Neural progenitor cell (in vitro differentiated cells): ENCODE measurements around the gene RBM47. TPM values are rescaled to one million over a fixed set of nuclear protein-coding genes. Genes with fewer than 3 reads are reported as not detected.
"Not testable (repeated sequence)": the region's sequence is repeated elsewhere in the genome, so short reads cannot be mapped to it uniquely, and the experiment has no call there.

Experiments used
- DNase-seq: peaks from one replicate; pipeline ENCODE4 v3.0.0-alpha.2; 2016; ENCODE audit warnings: low spot score
- H2AFZ ChIP-seq: fragments of 200-600 bp; sonication (generic); replicated peaks from 2 replicates; pipeline ENCODE4 v1.6.1; 2016; ENCODE audit warnings: antibody characterized with exemption
- H3F3A ChIP-seq: fragments of 200-600 bp; sonication (generic); 2 replicates; pipeline ENCODE4 v1.6.1; 2016; ENCODE audit warnings: antibody characterized with exemption, low read depth
- H3K27ac ChIP-seq: fragments of 200-600 bp; sonication (generic); 2 replicates; pipeline ENCODE4 v1.5.1; 2016; ENCODE audit warnings: mild to moderate bottlenecking
- H3K27me3 ChIP-seq: fragments of 200-600 bp; sonication (generic); 2 replicates; pipeline ENCODE4 v1.6.1; 2016; ENCODE audit warnings: mild to moderate bottlenecking, moderate library complexity
- H3K36me3 ChIP-seq: fragments of 200-600 bp; sonication (generic); 2 replicates; pipeline ENCODE4 v1.5.1; 2016
- H3K4me1 ChIP-seq: fragments of 200-600 bp; sonication (generic); 2 replicates; pipeline ENCODE4 v1.6.1; 2016; ENCODE audit warnings: mixed run types
- H3K4me2 ChIP-seq: fragments of 200-600 bp; sonication (generic); 2 replicates; pipeline ENCODE4 v1.6.1; 2016
- H3K4me3 ChIP-seq: fragments of 200-600 bp; sonication (generic); 2 replicates; pipeline ENCODE4 v1.5.1; 2016
- H3K79me2 ChIP-seq: fragments of 200-600 bp; sonication (generic); 2 replicates; pipeline ENCODE4 v1.6.1; 2016; ENCODE audit warnings: low read depth
- H3K9ac ChIP-seq: fragments of 200-600 bp; sonication (generic); 2 replicates; pipeline ENCODE4 v1.6.1; 2016
- H3K9me3 ChIP-seq: fragments of 200-600 bp; sonication (generic); 2 replicates; pipeline ENCODE4 v1.5.1; 2016; ENCODE audit warnings: low read depth
- H4K20me1 ChIP-seq: fragments of 200-600 bp; sonication (generic); 2 replicates; pipeline ENCODE4 v1.6.1; 2016; ENCODE audit warnings: low read depth
- H3K27ac Mint-ChIP-seq: 3 replicates; pipeline ENCODE4 v1.8.0; 2021; ENCODE audit warnings: mixed read lengths
- H3K27me3 Mint-ChIP-seq: 2 replicates; pipeline ENCODE4 v1.8.0; 2022; ENCODE audit warnings: low read depth, mild to moderate bottlenecking, inconsistent platforms, moderate library complexity, mixed read lengths; ENCODE audit not compliant: insufficient read depth
- H3K36me3 Mint-ChIP-seq: 3 replicates; pipeline ENCODE4 v1.8.0; 2021; ENCODE audit warnings: mixed read lengths
- H3K4me1 Mint-ChIP-seq: 3 replicates; pipeline ENCODE4 v1.8.0; 2021; ENCODE audit warnings: mixed read lengths
- H3K4me3 Mint-ChIP-seq: 3 replicates; pipeline ENCODE4 v1.8.0; 2021; ENCODE audit warnings: mild to moderate bottlenecking, moderate library complexity, mixed read lengths
- H3K9me3 Mint-ChIP-seq: 3 replicates; pipeline ENCODE4 v1.8.0; 2020; ENCODE audit warnings: mixed read lengths
- EZH2 ChIP-seq: fragments of 200-600 bp; sonication (generic); IDR thresholded peaks from 2 replicates; pipeline ENCODE4 v1.6.1; 2017; ENCODE audit warnings: antibody characterized with exemption, mild to moderate bottlenecking, moderate library complexity
- EZH2phosphoT487 ChIP-seq: fragments of 200-600 bp; sonication (generic); IDR thresholded peaks from 2 replicates; pipeline ENCODE4 v1.6.1; 2017; ENCODE audit warnings: antibody characterized with exemption
- total RNA-seq: library from RNA; depleted of rRNA; stranded (reverse); fragments of >200 nt; gene quantifications from 2 replicates; pipeline ENCODE4 v1.2.3, GENCODE V29; 2015; ENCODE audit warnings: low replicate concordance
- TF ChIP-seq, protein P1 (sequence below): fragments of 200-600 bp; sonication (generic); IDR thresholded peaks from 2 replicates; pipeline ENCODE4 v1.5.1; 2017; ENCODE audit warnings: antibody characterized with exemption, mild to moderate bottlenecking

Gene RBM47
- total RNA-seq, 1 donor from 2014 or later, result 2.9 TPM

DNA sequence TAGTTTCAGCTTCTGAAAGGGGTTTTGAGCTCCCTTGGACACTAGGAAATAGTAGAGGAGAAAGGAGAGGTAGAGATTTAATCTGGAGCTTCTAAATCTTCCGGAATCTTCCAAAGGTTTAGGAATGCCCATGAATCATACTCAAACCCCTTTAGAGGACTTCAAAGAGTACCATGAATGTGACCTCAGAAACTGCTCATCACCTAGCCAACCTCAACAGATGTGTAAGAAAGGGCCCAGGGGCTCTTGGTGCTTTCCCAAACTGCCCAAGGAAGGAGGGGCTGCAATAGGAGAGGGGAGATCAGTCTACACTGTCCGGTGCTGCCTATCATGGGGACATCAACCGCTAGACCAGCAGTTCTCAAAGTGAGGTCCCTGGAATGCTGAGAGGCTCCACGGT is 109.1 kb downstream of the RBM47 start:
- H3K9me3 Mint-ChIP-seq, result no peaks in the 10 kb centered on the region
- TF ChIP-seq EZH2 (no peak), EZH2phosphoT487 (no peak)
- TF ChIP-seq, protein P1, sequence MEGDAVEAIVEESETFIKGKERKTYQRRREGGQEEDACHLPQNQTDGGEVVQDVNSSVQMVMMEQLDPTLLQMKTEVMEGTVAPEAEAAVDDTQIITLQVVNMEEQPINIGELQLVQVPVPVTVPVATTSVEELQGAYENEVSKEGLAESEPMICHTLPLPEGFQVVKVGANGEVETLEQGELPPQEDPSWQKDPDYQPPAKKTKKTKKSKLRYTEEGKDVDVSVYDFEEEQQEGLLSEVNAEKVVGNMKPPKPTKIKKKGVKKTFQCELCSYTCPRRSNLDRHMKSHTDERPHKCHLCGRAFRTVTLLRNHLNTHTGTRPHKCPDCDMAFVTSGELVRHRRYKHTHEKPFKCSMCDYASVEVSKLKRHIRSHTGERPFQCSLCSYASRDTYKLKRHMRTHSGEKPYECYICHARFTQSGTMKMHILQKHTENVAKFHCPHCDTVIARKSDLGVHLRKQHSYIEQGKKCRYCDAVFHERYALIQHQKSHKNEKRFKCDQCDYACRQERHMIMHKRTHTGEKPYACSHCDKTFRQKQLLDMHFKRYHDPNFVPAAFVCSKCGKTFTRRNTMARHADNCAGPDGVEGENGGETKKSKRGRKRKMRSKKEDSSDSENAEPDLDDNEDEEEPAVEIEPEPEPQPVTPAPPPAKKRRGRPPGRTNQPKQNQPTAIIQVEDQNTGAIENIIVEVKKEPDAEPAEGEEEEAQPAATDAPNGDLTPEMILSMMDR, result no peak
- H3K27ac Mint-ChIP-seq, result no peak overlapping the region
- no peaks in the 10 kb centered on the region for H3K9me3 ChIP-seq
- no peak overlapping the region for H3K4me3 Mint-ChIP-seq
- no peak overlapping the region for H2AFZ ChIP-seq
- H3K36me3 Mint-ChIP-seq, result no peaks in the 10 kb centered on the region
- DNase-seq, result no peak
- H4K20me1 ChIP-seq, result no peaks in the 10 kb centered on the region
- H3K79me2 ChIP-seq, result no peaks in the 10 kb centered on the region
- peaks cover 7% of the 10 kb centered on the region for H3K4me1 ChIP-seq
- no peak overlapping the region for H3K27ac ChIP-seq
- H3K9ac ChIP-seq, result no peak overlapping the region
- H3K4me1 Mint-ChIP-seq, result peaks cover 11% of the 10 kb centered on the region
- no peaks in the 10 kb centered on the region for H3K27me3 ChIP-seq
- H3F3A ChIP-seq, result peaks cover 4% of the 10 kb centered on the region
- no peaks in the 10 kb centered on the region for H3K36me3 ChIP-seq
- H3K4me3 ChIP-seq, result no peak overlapping the region
- no peak overlapping the region for H3K4me2 ChIP-seq
- H3K27me3 Mint-ChIP-seq, result peaks cover 3% of the 10 kb centered on the region

DNA sequence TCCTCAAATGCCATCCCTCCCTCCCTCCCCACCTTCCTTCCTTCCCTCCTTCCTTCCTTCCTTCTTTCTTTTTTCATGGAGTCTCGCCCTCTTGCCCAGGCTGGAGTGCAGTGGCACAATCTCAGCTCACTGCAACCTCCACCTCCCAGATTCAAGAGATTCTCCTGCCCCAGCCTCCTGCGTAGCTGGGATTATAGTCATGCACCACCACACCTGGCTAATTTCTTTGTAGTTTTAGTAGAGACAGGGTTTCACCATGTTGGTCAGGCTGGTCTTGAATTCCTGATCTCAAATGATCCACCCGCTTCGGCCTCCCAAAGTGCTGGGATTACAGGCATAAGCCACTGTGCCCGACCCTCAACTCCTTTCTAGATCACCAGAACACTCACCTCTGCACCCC is 112.6 kb downstream of the RBM47 start:
- H3K27ac ChIP-seq, H3K36me3 ChIP-seq, H3K9me3 ChIP-seq, H3K4me2 ChIP-seq, H3K27me3 Mint-ChIP-seq, H3K9ac ChIP-seq, H3K9me3 Mint-ChIP-seq, H3K27ac Mint-ChIP-seq, H3K4me3 ChIP-seq, H2AFZ ChIP-seq, H3K36me3 Mint-ChIP-seq, H3F3A ChIP-seq, H3K79me2 ChIP-seq, H3K4me1 ChIP-seq, H3K4me3 Mint-ChIP-seq, DNase-seq, H4K20me1 ChIP-seq, H3K27me3 ChIP-seq: not testable (repeated sequence)
- peaks cover 11% of the 10 kb centered on the region for H3K4me1 Mint-ChIP-seq

DNA sequence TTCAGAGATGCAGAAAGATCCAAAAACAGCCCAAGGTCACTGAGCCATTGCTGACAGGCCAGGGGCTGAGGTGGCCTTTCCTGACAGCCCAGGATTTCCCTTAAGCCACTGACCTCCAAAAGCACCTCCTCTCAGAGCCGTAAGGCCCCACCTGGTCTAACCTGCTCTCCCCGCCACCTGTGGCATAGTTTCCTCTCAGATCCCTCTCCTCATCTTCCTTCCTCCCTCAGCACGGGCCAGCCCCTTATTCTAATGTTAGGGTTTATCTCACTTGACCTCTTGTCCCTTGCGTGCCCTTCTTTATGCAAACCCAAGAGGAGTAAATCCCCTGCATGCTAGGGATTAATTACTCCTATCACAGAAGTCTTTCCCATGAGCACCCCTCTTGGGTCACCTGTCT is 113.0 kb downstream of the RBM47 start:
- DNase-seq, result peak; percentile 15
- Histone ChIP-seq H3K4me2 (no peak overlapping the region), H3K9me3 (no peaks in the 10 kb centered on the region), H3K36me3 (no peaks in the 10 kb centered on the region), H2AFZ (no peak overlapping the region), H3K4me3 (no peak overlapping the region), H3K79me2 (no peaks in the 10 kb centered on the region), H3K27ac (no peak overlapping the region), H3F3A (no peaks in the 10 kb centered on the region), H3K4me1 (peaks cover 7% of the 10 kb centered on the region), H3K27me3 (no peaks in the 10 kb centered on the region), H4K20me1 (no peaks in the 10 kb centered on the region), H3K9ac (no peak overlapping the region)
- H3K4me3 Mint-ChIP-seq, result no peak overlapping the region
- no peaks in the 10 kb centered on the region for H3K27me3 Mint-ChIP-seq
- no peaks in the 10 kb centered on the region for H3K9me3 Mint-ChIP-seq
- TF ChIP-seq EZH2 (no peak), EZH2phosphoT487 (no peak)
- TF ChIP-seq, protein P1, result no peak
- H3K4me1 Mint-ChIP-seq, result peaks cover 11% of the 10 kb centered on the region
- no peaks in the 10 kb centered on the region for H3K36me3 Mint-ChIP-seq
- no peak overlapping the region for H3K27ac Mint-ChIP-seq

DNA sequence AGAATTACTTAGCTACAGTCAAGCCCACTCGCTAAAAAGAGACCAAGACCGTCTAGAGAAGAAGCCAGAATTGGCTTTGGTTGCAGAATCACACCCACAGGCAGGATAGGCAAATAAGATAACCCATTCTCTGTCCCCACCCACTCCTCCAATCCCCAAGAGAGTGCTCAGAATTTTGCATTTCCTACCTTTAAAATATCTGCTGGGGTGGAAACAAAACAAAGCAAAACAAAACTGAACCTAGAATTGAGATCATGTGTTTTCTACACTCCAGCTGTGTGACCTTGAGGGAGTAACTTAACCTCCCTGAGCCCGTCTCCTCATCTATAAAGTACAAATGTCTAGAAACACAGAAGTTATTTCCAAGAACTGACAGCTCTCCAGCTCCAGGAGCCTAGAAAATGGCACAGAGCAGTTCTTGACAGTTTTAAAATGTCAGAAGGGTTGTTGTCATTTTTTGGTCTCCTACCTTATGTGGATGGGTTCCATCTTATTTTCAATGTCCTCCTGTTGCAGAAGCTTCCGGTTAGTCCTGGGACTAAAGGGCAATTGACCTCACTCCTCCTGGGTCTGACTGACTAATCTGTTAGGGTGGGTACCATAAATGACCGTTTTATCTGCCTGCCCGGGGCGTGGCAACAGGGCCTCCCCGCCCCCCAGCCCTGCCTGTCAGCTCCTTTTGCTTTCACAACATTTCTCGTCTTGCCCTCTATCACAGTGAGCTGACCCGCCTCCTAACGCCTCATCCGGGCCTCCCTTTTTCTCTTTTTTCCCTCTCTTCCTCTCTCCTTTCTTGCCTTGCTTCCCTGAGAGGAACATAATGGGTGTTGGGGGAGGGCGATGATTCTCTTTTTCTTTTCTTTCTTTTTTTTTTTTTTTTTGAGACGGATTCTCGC is 114.0 kb downstream of the RBM47 start:
- TF ChIP-seq, protein P1, result no peak
- TF ChIP-seq EZH2phosphoT487 (no peak), EZH2 (no peak)
- H3F3A ChIP-seq, result no peaks in the 10 kb centered on the region
- no peak overlapping the region for H3K4me2 ChIP-seq
- H3K36me3 Mint-ChIP-seq, result no peaks in the 10 kb centered on the region
- peak; percentile 11 for DNase-seq
- no peak overlapping the region for H3K27ac Mint-ChIP-seq
- peaks cover 11% of the 10 kb centered on the region for H3K4me1 Mint-ChIP-seq
- H3K4me1 ChIP-seq, result peaks cover 7% of the 10 kb centered on the region
- no peaks in the 10 kb centered on the region for H3K36me3 ChIP-seq
- H3K9me3 Mint-ChIP-seq, result no peaks in the 10 kb centered on the region
- no peaks in the 10 kb centered on the region for H3K27me3 Mint-ChIP-seq
- H2AFZ ChIP-seq, result no peak overlapping the region
- no peaks in the 10 kb centered on the region for H3K9me3 ChIP-seq
- no peak overlapping the region for H3K4me3 ChIP-seq
- H4K20me1 ChIP-seq, result no peaks in the 10 kb centered on the region
- no peaks in the 10 kb centered on the region for H3K79me2 ChIP-seq
- no peak overlapping the region for H3K9ac ChIP-seq
- H3K27ac ChIP-seq, result no peak overlapping the region
- no peak overlapping the region for H3K4me3 Mint-ChIP-seq
- no peaks in the 10 kb centered on the region for H3K27me3 ChIP-seq
